Measurements from ENCODE around the gene PGAM2. TPM values are rescaled to one million over a fixed set of nuclear protein-coding genes. Genes with fewer than 3 reads are reported as not detected.

The PGAM2 gene
- total and polyA plus RNA-seq, 2 of the 13 experiments (the other 11 are each of a cell fraction or from before 2014, with no cell fraction given) = 0.22 TPM; not detected in 1

DNA sequence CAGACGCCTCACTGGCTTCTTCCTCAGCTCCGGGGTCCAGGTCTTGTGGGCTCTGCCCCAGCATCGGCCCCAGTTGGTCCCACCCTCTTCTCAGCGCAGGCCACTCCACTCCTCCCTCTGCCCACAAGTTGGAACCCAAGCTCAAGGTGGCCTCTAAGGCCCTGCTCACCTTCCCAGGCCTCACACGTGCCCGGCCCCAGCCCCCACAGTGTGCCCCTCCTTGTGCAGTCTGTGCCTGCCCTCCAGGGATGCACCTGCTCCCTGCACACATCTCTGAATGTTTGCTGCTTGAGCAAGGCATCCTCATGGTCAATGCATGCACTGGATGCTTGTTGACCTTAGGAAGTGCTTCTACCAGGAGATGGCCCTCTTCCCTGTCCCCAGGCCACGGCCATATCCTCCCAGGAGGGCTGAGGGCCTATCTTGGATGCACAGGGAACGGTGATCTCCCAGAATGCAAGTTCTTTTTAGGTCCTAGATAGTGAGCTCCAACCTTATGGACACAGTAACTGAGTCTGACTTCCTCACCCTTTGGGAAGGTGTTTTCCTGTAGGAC lies 31.0 kb upstream of the PGAM2 start (continued):
- TF ChIP-seq ZNF607 (CRISPR knock-in tag; IDR thresholded peaks at IDR 0.05; ENCODE audit: borderline replicate concordance) = no peak

DNA sequence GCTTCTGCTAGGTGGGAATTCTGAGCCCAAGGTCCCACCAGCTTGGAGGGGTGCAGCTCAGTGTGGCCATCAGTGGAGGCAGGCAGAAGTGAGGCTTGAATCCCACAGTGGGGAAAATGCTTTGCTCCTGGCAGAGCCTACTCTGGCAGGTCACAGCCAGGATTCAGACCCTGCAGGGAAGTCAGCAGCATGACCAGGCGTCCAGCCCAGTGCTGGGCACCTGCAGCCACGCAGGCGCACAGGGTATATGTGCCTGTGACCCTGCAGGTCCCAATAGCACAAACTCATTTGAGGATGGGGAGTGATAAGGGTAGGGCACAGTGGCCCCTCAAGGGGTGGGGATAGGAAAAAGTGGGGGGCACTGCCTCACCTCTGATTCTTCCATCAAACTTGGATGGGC lies 30.4 kb upstream of the PGAM2 start:
- H3K9ac ChIP-seq (ENCODE audit: insufficient read depth, low read depth, low read length) = no peak overlapping the region
- intact Hi-C loops (cut with micrococcal nuclease; ENCODE audit: unreplicated experiment) (no loop called here), in situ Hi-C loops (cut with HindIII; ENCODE audit: extremely low pct_ligation_motif_present, low pct_unique_long_range_greater_than_20kb) (no loop called here)
- H4K20me1 ChIP-seq (ENCODE audit: insufficient read depth, low read length) = no peaks in the 10 kb centered on the region
- no peak overlapping the region for H3K4me3 ChIP-seq (replicated peaks in 1 of 3; ENCODE audit: insufficient read depth in 1 of 3, low read depth in 2 of 3, low read length in 3 of 3)
- POLR2A ChIA-PET = no interaction called here
- H3K27me3 ChIP-seq (ENCODE audit: control insufficient read depth in 1 of 2, insufficient read depth in 2 of 2, low read length in 2 of 2) = peaks cover 0 to 2% of the 10 kb centered on the region in 2 experiments; a peak in 2 of 5 replicates
- H3K36me3 ChIP-seq (replicated peaks in 1 of 2; ENCODE audit: control insufficient read depth in 1 of 2, insufficient read depth in 2 of 2, low read length in 2 of 2) = no peaks in the 10 kb centered on the region
- H3K27ac ChIP-seq (ENCODE audit: extremely low read length, insufficient read depth, low read length) = no peak overlapping the region
- no peaks in the 10 kb centered on the region for H3K9me3 ChIP-seq (ENCODE audit: low read length)
- no peak for ATAC-seq
- CTCF ChIA-PET (ENCODE audit: low intra/inter-chr PET ratio, low total read pairs) = no interaction called here
- no peaks in the 10 kb centered on the region for H3K79me2 ChIP-seq (ENCODE audit: insufficient read depth, low read length)
- peaks cover 64% of the 10 kb centered on the region for H3K4me1 ChIP-seq (ENCODE audit: insufficient read depth, low read length)
- 92% methylated on average over 2 of the region's 3 CpGs for WGBS (ENCODE audit: low lambda C conversion rate)
- no peak overlapping the region for H2AFZ ChIP-seq (ENCODE audit: low read length)
- no peak overlapping the region for H3K4me2 ChIP-seq (ENCODE audit: low read depth, low read length)
- no peak for FAIRE-seq
- no peak for DNase-seq (ENCODE audit: low spot score)
- no TSS peak for BruUV-seq (replicated peaks)
- no peak for TF ChIP-seq RNF2 (conservative IDR thresholded peaks at IDR 0.05; ENCODE audit: low read depth)
- TF ChIP-seq, protein P1, sequence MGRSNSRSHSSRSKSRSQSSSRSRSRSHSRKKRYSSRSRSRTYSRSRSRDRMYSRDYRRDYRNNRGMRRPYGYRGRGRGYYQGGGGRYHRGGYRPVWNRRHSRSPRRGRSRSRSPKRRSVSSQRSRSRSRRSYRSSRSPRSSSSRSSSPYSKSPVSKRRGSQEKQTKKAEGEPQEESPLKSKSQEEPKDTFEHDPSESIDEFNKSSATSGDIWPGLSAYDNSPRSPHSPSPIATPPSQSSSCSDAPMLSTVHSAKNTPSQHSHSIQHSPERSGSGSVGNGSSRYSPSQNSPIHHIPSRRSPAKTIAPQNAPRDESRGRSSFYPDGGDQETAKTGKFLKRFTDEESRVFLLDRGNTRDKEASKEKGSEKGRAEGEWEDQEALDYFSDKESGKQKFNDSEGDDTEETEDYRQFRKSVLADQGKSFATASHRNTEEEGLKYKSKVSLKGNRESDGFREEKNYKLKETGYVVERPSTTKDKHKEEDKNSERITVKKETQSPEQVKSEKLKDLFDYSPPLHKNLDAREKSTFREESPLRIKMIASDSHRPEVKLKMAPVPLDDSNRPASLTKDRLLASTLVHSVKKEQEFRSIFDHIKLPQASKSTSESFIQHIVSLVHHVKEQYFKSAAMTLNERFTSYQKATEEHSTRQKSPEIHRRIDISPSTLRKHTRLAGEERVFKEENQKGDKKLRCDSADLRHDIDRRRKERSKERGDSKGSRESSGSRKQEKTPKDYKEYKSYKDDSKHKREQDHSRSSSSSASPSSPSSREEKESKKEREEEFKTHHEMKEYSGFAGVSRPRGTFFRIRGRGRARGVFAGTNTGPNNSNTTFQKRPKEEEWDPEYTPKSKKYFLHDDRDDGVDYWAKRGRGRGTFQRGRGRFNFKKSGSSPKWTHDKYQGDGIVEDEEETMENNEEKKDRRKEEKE (IDR thresholded peaks at IDR 0.05) = no peak
- TF ChIP-seq HOXA9 (CRISPR knock-in tag; IDR thresholded peaks at IDR 0.05; ENCODE audit: borderline replicate concordance) = no peak
- TF ChIP-seq, protein P2, sequence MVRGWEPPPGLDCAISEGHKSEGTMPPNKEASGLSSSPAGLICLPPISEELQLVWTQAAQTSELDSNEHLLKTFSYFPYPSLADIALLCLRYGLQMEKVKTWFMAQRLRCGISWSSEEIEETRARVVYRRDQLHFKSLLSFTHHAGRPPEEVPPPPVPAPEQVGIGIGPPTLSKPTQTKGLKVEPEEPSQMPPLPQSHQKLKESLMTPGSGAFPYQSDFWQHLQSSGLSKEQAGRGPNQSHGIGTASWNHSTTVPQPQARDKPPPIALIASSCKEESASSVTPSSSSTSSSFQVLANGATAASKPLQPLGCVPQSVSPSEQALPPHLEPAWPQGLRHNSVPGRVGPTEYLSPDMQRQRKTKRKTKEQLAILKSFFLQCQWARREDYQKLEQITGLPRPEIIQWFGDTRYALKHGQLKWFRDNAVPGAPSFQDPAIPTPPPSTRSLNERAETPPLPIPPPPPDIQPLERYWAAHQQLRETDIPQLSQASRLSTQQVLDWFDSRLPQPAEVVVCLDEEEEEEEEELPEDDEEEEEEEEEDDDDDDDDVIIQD (CRISPR knock-in tag; IDR thresholded peaks at IDR 0.05; ENCODE audit: low read depth) = no peak
- no peak for TF ChIP-seq POLR2G (IDR thresholded peaks at IDR 0.05; ENCODE audit: low read depth, low read length)
- TF ChIP-seq ZNF44 (CRISPR knock-in tag; IDR thresholded peaks at IDR 0.05) = no peak
- TF ChIP-seq STAT5B (CRISPR knock-in tag; IDR thresholded peaks at IDR 0.05) = no peak
- no peak for TF ChIP-seq MEIS1 (CRISPR knock-in tag; IDR thresholded peaks at IDR 0.05; ENCODE audit: borderline replicate concordance)
- TF ChIP-seq, protein P3, sequence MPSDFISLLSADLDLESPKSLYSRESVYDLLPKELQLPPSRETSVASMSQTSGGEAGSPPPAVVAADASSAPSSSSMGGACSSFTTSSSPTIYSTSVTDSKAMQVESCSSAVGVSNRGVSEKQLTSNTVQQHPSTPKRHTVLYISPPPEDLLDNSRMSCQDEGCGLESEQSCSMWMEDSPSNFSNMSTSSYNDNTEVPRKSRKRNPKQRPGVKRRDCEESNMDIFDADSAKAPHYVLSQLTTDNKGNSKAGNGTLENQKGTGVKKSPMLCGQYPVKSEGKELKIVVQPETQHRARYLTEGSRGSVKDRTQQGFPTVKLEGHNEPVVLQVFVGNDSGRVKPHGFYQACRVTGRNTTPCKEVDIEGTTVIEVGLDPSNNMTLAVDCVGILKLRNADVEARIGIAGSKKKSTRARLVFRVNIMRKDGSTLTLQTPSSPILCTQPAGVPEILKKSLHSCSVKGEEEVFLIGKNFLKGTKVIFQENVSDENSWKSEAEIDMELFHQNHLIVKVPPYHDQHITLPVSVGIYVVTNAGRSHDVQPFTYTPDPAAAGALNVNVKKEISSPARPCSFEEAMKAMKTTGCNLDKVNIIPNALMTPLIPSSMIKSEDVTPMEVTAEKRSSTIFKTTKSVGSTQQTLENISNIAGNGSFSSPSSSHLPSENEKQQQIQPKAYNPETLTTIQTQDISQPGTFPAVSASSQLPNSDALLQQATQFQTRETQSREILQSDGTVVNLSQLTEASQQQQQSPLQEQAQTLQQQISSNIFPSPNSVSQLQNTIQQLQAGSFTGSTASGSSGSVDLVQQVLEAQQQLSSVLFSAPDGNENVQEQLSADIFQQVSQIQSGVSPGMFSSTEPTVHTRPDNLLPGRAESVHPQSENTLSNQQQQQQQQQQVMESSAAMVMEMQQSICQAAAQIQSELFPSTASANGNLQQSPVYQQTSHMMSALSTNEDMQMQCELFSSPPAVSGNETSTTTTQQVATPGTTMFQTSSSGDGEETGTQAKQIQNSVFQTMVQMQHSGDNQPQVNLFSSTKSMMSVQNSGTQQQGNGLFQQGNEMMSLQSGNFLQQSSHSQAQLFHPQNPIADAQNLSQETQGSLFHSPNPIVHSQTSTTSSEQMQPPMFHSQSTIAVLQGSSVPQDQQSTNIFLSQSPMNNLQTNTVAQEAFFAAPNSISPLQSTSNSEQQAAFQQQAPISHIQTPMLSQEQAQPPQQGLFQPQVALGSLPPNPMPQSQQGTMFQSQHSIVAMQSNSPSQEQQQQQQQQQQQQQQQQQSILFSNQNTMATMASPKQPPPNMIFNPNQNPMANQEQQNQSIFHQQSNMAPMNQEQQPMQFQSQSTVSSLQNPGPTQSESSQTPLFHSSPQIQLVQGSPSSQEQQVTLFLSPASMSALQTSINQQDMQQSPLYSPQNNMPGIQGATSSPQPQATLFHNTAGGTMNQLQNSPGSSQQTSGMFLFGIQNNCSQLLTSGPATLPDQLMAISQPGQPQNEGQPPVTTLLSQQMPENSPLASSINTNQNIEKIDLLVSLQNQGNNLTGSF (CRISPR knock-in tag; IDR thresholded peaks at IDR 0.05) = no peak
- no peak for TF ChIP-seq ZNF563 (CRISPR knock-in tag; IDR thresholded peaks at IDR 0.05)
- TF ChIP-seq ESRRA (CRISPR knock-in tag; IDR thresholded peaks at IDR 0.05; ENCODE audit: low read depth) = no peak
- no peak for TF ChIP-seq FOXP1 (IDR thresholded peaks at IDR 0.05)
- TF ChIP-seq FOXP1 (CRISPR knock-in tag; IDR thresholded peaks at IDR 0.05) = no peak
- TF ChIP-seq RXRA (CRISPR knock-in tag; IDR thresholded peaks at IDR 0.05) = no peak

All from HepG2 (cell line).